Cerebellar cortex (tissue), 1 donor: ENCODE measurements around the gene CCDC201.

Experiments used
- DNase-seq: peaks from one replicate; pipeline ENCODE4 v3.0.0-alpha.2; 2015; ENCODE audit warnings: low spot score

The CCDC201 gene, protein sequence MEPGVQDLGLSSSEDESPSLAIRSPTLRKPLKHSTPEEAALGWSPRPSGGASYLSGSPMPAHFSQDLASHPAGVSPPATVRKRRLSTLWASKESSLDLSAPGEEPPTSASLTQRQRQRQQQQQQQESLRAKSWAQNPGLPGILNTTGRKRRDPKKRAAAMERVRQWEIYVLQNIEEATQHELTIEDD

DNA sequence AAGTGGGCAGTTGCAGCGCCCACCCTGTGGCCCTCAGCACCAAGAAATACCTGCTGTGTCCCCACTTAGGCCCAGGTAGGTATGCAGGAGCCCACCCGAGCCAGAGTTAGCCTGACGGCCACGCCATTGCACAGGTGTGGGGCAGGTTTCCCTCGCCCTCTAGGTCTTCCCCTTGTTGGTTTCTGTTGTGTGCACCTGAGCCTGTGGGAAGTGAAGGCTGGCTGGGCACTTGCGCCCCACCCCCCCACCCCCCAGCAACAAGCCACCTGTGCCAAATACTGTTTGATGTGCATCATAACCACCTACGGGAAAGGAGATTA is at the start of gene CCDC201:
CCDC201 (minus strand) TSS at position 48 of the 320 bp plus-strand sequence. CDS start 75 bp downstream, outside the sequence.
- DNase-seq: no peak

DNA sequence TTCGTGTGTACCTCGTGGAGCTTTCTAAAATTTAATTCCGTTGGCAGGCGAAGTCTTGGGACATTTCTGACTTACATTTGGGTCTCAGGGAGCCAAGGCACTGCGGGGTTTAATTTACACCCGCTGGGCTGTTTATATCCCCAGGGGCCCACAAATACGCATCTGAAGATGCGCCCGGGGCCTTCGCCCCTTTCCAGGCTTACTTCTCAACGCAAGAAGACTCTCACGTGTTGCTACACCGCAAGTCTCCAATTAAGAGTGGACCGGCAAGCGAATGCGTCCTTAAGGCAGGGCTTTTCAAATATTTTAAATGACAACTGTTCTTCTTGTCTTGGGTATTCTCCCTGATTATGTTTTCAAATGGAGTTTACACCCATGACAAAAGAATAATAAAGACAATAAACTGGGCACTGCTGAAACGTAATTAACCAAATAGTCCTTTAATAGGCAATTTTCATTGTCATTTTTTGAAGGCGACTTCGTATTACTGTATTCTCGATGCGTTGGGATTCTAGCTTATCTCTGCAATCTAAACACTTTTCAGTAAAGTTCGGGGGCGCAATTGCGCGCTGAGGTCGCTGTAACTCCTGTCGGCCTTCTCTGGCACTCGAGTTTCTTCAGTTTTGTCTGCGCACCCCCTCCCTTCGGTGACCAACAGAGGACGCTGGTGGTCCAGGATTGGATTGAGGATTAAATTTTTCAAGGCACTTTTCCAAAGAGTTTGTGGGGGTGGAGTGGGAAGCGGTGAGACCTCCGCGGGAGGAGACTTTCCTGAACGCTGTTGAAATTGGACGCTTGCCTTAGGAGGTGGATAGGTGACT is 49.0 kb upstream of the CCDC201 start:
- peak; percentile 42 for DNase-seq

DNA sequence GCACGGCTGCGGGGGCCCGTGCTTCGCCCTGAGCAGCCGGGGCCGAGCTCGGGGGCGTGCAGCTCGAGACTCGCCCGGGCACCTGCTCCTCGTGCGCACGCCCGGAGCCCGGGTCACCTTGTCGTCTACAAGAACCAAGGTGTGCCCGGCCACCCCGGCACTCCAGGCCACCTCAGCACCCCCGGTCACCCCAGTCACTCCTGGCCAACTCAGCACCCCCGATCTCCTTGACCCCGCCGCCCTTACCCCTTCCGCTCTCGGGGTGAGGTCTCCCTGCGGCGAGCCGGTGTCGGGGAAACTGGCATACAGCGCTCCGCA is 48.5 kb upstream of the CCDC201 start:
- no peak for DNase-seq

DNA sequence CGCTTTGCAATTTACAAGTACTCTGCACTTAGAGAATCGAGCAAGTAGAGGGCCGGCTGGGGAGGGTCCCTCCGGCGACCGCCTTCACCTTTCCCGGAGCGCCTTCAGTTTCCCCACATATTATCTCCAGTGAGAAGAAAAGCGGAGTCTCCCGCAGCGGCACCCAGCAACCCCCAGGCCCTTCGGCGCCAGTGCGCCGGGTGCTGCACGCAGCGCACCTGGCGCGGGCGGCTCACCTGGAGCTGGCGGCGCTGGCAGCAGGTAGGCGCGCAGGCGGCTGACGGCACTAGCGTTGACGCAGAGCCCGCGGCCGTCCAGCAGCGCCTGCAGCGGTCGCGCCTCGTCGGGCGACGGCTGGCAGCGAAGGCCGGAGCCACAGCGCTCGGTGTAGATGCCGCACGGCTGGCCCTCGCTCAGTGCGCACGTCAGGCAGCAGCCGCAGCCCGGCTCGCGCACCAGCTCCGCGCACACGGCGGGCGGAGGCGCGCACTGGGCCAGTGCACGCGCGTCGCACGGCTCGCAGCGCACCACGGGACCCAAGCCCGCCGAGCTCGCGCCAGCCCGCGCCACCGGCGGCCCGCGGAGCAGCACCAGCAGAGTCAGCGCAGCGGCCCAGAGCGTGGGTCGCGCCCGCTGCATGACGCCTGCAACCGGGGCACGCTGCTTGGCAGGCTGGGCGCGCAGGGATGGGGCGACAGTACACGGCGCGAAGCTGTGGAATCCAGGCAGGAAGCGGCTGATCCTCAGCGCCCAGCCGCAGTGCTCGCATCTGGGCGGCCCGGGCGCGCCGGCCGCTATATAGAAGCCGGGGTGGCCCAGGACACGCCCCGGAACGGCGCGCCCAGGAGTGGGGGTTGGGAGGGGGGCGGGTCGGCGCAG is 47.9 kb upstream of the CCDC201 start, which contains the start of gene IGFBP3:
IGFBP3 (minus strand) TSS at position 771 of the 879 bp plus-strand sequence; CDS start at position 639, 132 bp downstream.
- DNase-seq: no peak

DNA sequence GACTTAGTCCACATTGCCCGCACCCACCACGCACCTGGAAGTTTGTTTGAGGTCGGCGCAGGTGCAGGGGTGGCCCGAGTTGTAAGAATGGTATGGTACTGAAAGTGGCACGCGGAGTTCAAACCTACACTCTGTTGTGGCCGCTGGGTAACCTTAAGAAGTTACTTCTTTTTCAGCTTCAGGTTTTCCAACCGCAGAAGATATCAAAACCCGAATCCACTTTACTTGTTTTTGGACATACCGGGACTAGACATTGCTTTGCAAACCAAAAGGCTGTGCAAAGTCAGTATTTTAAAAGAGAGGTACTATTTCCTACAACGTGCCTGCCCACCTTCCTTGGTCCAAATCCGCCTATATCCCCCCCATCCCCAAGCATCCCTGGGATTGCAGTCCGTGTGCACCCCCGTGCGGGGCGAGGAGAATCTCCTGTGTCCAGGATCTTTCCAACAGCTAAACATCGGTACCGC is 47.1 kb upstream of the CCDC201 start:
- no peak for DNase-seq

DNA sequence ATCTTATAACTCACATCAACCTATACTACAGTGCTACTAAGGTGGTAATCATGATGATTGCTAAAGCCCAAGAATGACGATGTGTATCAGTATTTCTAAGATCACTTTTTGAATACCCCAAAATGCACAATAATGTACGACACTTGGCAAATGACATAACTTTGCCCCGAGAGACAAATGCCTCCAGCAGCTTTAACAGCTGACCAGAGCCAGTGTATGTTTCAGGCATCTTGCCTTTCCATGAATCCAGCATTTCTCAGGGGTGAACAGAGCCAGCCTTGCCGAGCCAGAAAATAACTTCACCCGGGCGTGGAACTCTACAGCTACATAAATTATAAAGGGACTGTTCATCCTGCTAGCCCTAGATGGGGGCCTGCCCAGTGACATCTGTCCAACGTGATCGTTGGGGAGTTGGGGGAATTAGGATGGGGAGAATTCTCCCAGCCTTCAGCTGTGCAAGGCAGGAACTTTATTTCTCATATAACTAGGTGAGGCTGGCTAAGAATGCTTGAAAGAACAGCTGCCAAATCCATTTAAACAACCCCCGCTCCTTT is 46.4 kb upstream of the CCDC201 start:
- DNase-seq: no peak

DNA sequence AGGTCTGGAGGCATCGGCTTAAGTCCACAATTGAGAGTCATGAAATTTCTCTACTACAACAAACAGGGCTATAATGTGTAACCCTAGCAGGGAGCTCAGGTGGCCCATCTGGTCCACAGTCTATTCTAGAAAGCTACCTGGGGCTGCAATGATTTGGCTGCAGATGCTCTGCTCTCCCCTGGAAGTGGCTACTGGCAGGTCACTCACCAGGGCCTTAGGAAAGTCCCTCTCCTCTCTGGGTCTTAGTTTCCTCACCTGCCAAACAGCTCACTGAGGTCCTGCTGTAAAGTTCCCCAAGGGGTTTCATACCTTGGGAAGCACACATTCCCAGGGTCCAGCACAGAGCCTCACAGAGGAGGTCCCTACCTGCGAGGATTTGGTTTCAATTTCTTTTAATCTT is 45.7 kb upstream of the CCDC201 start:
- no peak for DNase-seq

DNA sequence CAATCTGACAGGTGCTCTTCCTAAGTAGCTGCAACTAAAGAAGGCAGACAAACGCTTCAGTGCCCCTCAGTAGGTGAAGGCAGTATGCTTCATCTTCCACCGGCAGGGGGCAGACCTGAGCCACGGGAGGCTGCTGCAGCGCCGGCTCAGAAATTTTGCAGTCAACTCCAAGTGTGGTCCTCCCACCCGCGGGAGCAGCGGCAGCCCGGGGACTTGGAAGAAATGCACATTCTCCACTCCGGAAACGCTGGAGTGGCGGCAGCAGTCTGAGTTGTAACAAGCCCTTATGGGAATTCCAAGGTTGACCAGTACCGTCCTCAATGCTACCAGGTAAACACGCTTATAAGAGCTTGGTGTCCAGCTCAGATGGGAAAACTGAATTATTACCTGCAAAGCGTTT is 44.8 kb upstream of the CCDC201 start:
- DNase-seq: peak; percentile 65

DNA sequence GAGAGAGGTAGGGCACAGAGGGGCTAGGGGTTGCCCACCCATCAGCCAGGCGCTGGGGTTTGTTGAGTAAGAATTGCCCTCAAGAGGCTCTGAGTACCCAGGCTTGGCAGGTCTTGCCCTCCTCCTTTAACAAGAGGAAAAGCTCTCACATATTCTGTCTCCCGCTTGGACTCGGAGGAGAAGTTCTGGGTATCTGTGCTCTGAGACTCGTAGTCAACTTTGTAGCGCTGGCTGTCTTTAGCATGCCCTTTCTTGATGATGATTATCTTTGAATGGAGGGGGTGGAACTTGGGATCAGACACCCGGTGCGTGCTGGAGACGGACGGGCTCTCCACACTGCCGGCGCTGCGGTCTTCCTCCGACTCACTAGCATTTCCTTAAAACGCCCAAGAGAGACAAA is 44.2 kb upstream of the CCDC201 start:
- no peak for DNase-seq

DNA sequence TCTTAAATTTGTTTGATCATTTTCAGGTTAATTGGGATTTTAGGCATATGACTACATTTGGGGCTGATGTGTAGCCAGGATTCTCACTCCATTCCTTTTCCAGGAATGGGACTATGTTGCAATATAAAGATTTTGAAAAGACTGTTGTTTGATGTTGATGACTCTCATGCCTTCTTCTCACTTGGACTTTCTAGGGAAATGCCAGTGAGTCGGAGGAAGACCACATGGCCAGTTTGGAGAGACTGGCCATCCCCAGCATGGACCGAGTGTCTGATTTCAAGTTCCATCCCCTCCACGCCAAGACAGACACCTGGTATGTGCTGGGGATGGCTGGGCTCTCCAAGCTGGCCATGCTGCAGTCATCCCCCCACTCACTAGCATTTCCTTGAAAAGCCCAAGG is 42.7 kb upstream of the CCDC201 start:
- no peak for DNase-seq

DNA sequence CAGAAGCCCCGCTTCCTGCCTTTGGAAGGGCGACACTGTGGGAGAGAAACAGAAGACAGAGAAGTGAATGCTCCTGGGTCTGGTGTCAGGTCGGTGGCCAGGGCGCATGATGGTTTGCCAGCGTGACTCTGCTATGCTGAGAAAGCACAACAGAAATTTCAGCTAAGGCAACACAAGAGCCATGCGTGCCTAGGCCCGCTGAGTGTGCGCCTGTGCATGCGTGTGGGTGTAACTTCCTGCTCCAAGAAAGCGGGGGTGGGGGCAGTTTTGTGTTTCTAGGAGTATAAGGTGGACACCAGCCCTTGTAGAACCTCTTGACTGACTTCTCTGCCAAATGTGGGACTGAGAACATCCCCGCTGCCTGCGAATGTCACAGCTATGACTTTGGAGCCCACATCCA is 42.0 kb upstream of the CCDC201 start:
- no peak for DNase-seq

DNA sequence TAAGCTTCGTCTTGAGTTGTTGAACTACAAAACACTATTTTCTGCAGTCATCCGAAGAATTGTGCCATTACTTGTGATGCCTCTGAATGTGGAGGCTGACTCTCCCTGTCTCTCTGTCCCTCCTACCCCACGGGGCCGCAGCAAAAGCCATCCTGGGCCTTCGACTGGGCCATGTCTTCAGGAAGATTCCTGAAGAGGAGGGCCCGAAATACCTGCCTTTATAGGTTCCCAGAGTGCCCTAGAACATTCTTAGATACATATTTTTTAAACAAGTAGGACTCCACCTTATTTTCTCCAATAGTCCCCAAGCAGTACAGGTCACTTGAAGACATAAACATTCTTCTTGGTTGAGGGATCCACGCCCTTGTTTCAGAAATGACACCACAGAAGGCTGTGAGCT is 40.1 kb upstream of the CCDC201 start:
- no peak for DNase-seq

DNA sequence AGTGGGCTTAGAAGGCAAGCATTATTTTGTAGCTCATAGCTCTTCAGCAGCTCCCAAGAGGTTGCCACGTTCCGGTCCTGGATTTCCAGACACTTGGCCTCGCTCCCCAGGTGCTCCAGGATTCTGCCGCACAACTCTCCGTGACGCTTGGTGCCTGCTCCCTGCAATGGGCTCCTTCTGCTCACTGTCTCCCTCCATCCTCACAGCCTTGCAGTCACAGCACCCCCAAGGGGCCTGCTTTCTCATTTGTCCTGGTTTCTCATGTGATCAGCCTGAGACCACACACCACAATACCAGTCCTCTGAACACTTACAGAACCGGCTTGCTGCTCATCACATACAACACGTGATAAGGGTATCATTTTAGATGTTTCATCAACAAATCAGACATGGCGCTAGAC is 38.4 kb upstream of the CCDC201 start:
- no peak for DNase-seq

DNA sequence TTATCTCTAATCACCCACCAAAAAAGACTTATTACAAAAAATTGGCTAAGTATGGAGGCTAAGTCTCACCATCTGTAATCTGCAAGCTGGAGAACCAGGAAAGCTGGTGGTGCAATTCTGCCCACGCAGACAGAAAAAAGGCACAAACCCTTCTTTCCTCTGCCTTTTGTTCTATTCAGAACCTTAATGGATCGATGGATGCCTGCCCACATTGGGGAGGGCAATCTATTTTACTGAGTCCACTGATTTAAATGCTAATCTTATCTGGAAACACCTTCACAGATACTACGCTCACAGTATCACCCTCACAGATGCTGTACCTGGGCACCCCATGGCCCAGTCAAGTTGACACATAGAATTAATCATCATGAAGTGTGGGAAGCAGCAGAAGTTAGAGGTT is 38.0 kb upstream of the CCDC201 start:
- DNase-seq: no peak

DNA sequence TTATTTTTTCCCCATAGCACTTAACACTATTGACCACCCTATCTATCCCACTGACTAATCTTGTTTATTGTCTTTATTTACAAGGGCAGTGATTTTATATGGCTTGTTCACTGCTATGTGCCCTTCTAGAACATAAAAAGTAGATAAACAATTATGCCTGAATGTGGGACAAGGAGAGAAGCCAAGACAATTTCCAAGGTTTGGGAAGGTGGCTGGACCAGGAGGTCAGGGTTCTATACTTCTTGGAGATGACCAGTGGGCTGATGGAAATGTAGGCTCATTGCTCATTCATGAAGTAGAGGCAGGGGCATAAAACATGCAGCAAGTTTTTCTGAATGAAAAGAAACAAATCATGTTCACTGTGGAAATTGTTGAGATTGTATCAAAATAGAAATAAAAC is 36.7 kb upstream of the CCDC201 start:
- no peak for DNase-seq

DNA sequence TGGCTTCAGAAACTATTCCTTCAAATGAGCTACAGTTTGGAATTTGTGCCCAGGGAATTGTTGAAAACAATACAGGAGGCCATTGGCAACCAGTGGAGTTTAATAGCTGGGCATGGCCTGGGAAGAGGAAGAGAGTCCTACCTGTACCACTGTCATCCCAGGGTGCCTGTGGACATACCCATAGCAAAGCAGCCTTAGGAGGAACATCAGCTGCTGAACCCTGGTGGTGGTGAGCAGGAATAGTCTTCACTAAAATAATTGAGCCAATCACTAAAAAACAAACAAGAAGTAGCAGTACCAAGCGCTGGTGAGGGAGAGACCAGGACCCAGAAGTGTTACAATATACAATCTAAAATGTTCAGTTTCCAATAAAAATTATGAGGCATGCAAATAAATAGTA is 29.9 kb upstream of the CCDC201 start:
- no peak for DNase-seq

DNA sequence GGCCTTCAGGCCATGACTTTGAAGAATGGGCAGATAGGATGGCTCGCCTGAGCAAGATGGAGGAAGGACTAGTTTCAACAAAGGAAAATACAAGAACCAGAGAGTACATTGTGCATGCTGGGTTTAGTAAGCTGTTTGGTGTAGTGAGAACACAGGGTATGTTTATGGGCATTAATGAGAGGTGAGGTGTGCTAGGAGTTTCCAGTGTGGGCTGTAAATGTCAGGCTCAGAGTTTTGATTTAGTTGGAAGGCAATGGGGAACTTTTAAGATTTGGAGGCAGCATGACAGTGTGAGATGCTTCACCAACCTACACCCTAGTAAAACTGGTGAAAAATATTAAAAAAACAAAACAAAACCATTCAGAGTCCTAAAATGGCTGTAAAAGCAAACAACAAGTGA is 28.7 kb upstream of the CCDC201 start:
- no peak for DNase-seq

DNA sequence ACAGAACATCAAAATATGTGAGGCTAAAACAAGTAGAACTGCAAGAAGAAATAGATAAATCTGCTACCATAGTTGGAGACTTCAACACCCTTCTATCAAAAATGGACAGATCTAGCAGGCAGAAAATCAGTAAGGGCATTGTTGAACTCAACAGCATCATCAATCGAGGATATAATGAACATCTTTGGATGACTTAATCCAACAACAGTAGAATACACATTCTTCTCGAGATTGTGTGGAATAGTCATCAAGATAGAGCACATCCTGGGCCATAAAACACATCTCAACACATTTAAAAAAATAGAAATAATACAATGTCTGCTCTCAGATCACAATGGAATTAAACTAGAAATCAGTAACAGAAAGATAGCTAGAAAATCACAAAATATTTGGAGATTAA is 25.3 kb upstream of the CCDC201 start:
- DNase-seq: no peak

DNA sequence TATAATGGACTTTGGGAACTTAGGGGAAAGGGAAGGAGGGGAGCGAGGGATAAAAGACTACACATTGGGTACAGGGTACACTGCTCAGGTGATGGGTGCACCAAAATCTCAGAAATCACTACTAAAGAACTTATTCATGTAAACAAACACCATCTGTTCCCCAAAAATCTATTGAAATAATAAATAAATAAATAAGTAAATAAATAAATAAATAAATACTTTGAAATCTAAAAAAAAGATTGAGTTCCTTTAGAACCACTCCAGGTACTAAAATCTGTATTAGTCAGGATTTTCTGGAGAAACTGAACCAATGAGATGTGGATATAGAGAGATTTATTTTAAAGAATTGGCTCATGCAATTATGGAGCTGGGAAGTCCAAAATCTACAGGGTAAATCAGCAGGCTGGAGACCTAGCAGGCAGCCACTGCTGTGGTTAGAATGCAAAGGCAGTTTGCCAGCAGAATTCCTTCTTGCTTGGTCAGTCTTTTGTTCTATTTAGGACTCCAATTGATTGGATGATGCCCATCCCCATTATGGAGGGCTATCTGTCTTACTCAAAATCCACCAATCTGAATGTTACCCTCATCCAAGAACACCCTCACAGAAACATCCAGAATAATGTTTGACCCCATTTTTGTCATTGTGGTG is 24.3 kb upstream of the CCDC201 start:
- DNase-seq: no peak

DNA sequence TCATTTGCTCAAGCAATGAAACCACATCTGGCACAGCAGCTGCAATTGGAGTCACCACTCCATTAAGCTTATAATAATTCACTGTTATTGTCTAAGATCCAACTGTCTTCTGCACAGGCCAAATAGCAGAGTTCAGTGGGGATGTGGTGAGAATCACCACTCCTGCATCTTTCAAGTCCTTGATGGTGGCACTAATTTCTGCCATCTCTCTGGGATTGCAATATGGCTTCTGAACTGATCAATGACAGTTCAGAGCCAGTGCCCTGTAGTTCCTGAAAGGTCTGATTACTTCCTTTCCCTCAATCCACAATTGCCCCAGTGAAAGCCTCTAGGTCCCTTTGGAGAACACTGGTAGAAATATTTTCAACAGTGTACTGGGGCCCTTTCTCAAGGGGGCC is 21.8 kb upstream of the CCDC201 start:
- DNase-seq: no peak

DNA sequence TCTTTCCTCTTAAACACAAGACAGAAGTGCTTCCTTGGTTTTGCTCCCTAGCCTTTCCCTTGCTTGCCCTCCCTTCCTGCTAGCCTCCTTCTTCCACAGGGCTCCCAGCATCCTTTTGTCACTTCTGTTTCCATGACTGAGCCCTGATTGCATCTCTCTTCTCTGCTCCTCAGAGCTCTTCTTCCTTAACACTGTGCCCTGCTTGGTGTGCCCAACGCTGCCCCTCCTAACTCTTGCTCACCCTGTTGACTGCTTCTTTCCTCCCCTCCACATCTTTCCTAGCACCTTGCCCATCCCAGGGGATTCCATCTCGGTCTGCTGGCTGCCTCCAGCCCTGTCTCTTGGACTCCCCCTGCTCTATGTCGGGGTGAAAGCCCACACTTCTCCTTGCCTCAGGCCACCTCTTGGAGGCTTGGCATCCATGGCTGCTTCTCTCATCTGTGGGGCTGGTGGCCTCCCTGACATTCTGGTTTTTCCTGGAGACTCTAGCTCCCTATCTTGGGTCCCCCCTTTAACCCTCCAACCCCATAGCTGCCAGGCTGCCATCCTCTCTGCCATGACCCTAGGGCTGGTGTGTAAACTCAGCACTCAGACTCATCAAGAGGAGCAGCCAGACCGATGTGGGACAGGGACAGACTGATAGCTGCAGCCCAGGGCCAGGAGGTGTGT is 21.2 kb upstream of the CCDC201 start:
- no peak for DNase-seq
